Nephron progenitor cell (in vitro differentiated cells): ENCODE measurements around the gene TRIM17.

Experiments used
- DNase-seq: peaks from one replicate; pipeline ENCODE4 v3.0.0; 2021
- H3K27ac Mint-ChIP-seq: 2 replicates; pipeline ENCODE4 v1.8.0; 2021; ENCODE audit warnings: mild to moderate bottlenecking, moderate library complexity, mixed read lengths
- H3K27me3 Mint-ChIP-seq: 2 replicates; pipeline ENCODE4 v1.8.0; 2021; ENCODE audit warnings: mild to moderate bottlenecking, low read depth, mixed read lengths; ENCODE audit not compliant: poor library complexity
- H3K36me3 Mint-ChIP-seq: 2 replicates; pipeline ENCODE4 v1.8.0; 2021; ENCODE audit warnings: low read depth, mixed read lengths
- H3K4me1 Mint-ChIP-seq: 2 replicates; pipeline ENCODE4 v1.8.0; 2021; ENCODE audit warnings: mixed read lengths
- H3K4me3 Mint-ChIP-seq: 2 replicates; pipeline ENCODE4 v1.8.0; 2021; ENCODE audit warnings: mild to moderate bottlenecking, moderate library complexity, mixed read lengths
- H3K9me3 Mint-ChIP-seq: 2 replicates; pipeline ENCODE4 v1.8.0; 2021; ENCODE audit warnings: mild to moderate bottlenecking, moderate library complexity, mixed read lengths
- TF ChIP-seq, protein P1 (sequence below): fragments of 200-600 bp; sonication (generic); IDR thresholded peaks from 2 replicates; pipeline ENCODE4 v1.5.0; 2021; ENCODE audit warnings: antibody characterized with exemption

TRIM17 gene

GRCh38 chr1:228416217-228416933 is at the start of gene TRIM17:
TRIM17 (minus strand) TSS chr1:228416861; CDS start chr1:228415072, 1,789 bp downstream.
- Mint-ChIP-seq H3K27ac (no peak within 1 kb of the TSS), H3K4me1 (peaks cover 32% of the 10 kb centered on the region), H3K36me3 (peaks cover 16% of the 10 kb centered on the region), H3K27me3 (peaks cover 33% of the 10 kb centered on the region), H3K9me3 (peaks cover 13% of the 10 kb centered on the region), H3K4me3 (peak within 1 kb of the TSS; percentile 85)
- peak; percentile 82 for DNase-seq
- TF ChIP-seq, protein P1, sequence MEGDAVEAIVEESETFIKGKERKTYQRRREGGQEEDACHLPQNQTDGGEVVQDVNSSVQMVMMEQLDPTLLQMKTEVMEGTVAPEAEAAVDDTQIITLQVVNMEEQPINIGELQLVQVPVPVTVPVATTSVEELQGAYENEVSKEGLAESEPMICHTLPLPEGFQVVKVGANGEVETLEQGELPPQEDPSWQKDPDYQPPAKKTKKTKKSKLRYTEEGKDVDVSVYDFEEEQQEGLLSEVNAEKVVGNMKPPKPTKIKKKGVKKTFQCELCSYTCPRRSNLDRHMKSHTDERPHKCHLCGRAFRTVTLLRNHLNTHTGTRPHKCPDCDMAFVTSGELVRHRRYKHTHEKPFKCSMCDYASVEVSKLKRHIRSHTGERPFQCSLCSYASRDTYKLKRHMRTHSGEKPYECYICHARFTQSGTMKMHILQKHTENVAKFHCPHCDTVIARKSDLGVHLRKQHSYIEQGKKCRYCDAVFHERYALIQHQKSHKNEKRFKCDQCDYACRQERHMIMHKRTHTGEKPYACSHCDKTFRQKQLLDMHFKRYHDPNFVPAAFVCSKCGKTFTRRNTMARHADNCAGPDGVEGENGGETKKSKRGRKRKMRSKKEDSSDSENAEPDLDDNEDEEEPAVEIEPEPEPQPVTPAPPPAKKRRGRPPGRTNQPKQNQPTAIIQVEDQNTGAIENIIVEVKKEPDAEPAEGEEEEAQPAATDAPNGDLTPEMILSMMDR: peak; percentile 52

GRCh38 chr1:228465571-228466146 is 49.0 kb upstream of the TRIM17 start:
- no peak for DNase-seq
- H3K27me3 Mint-ChIP-seq: peaks cover 70% of the 10 kb centered on the region
- peak overlapping the region; percentile 87 for H3K4me3 Mint-ChIP-seq
- H3K4me1 Mint-ChIP-seq: peaks cover 37% of the 10 kb centered on the region
- no peaks in the 10 kb centered on the region for H3K9me3 Mint-ChIP-seq
- H3K27ac Mint-ChIP-seq: no peak overlapping the region
- TF ChIP-seq, protein P1: no peak
- no peaks in the 10 kb centered on the region for H3K36me3 Mint-ChIP-seq

- no peak for DNase-seq
- Mint-ChIP-seq H3K9me3 (no peaks in the 10 kb centered on the region), H3K36me3 (no peaks in the 10 kb centered on the region), H3K4me1 (peaks cover 42% of the 10 kb centered on the region), H3K27me3 (peaks cover 72% of the 10 kb centered on the region), H3K27ac (no peak overlapping the region), H3K4me3 (peak overlapping the region; percentile 87)
- TF ChIP-seq, protein P1: no peak
These were observed 48.5 kb upstream of the TRIM17 start for GRCh38 chr1:228465141-228465540.

GRCh38 chr1:228464487-228464983 is 47.9 kb upstream of the TRIM17 start:
- peak; percentile 88 for DNase-seq
- peaks cover 76% of the 10 kb centered on the region for H3K27me3 Mint-ChIP-seq
- H3K27ac Mint-ChIP-seq: peak overlapping the region; percentile 66
- H3K4me1 Mint-ChIP-seq: peaks cover 44% of the 10 kb centered on the region
- TF ChIP-seq, protein P1: no peak
- no peaks in the 10 kb centered on the region for H3K36me3 Mint-ChIP-seq
- H3K9me3 Mint-ChIP-seq: no peaks in the 10 kb centered on the region
- H3K4me3 Mint-ChIP-seq: peak overlapping the region; percentile 87

GRCh38 chr1:228463559-228464455 is 47.1 kb upstream of the TRIM17 start:
- Mint-ChIP-seq H3K36me3 (no peaks in the 10 kb centered on the region), H3K9me3 (no peaks in the 10 kb centered on the region), H3K4me3 (peak overlapping the region; percentile 87), H3K27me3 (peaks cover 76% of the 10 kb centered on the region), H3K27ac (no peak overlapping the region), H3K4me1 (peaks cover 50% of the 10 kb centered on the region)
- DNase-seq: peak; percentile 64
- TF ChIP-seq, protein P1: no peak
